ENCODE data around the gene POLH. TPM values are rescaled to one million over a fixed set of nuclear protein-coding genes. Genes with fewer than 3 reads are reported as not detected.
"Not testable (repeated sequence)": the region's sequence is repeated elsewhere in the genome, so short reads cannot be mapped to it uniquely, and the experiment has no call there.

Gene POLH
- total and polyA plus RNA-seq, 10 of the 15 experiments (the other 5 are each of a cell fraction or from before 2014, with no cell fraction given) = 5.5 to 33.6 (median 18.6) TPM

DNA sequence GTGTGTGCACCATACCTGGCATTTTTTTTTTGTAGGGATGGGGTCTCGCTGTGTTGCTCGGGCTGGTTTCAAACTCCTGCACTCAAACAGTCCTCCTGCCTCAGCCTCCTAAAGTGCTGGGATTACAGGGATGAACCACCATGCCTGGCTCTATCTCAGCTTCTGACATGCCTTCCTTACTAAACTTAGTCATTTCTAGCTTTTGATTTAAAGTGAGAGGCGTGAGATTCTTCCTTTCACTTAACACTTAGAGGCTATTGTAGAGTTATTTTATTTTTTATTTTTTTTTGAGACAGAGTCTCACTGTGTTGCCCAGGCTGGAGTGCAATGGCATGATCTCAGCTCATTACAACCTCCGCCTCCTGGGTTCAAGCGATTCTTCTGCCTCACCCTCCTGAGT lies 87.0 kb downstream of the POLH start:
- 76% methylated on average over 5 of the region's 5 CpGs for WGBS (ENCODE audit: insufficient coverage, insufficient replicate concordance, low lambda C conversion rate, missing lambda C conversion rate)
- ChIA-PET POLR2A (interaction anchor here (0.9 kb wide), 1 partner anchor 9 kb away, joined by 3 read pairs; no protein-coding TSS in a partner anchor), CTCF (interaction anchor here (1.0 to 6.9 kb wide), 7 partner anchors 25 to 416 kb away, joined by 3 to 85 read pairs (median 4); no protein-coding TSS in a partner anchor), RAD21 (ENCODE audit: unreplicated experiment) (interaction anchor here (0.7 to 2.0 kb wide), 4 partner anchors 52 to 416 kb away, joined by 3 to 5 read pairs (median 3); no protein-coding TSS in a partner anchor), SMC1A (ENCODE audit: uncharacterized antibody, unreplicated experiment) (interaction anchor here (0.6 to 1.6 kb wide), 5 partner anchors 27 to 416 kb away, joined by 3 read pairs; no protein-coding TSS in a partner anchor)
- H2AFZ ChIP-seq (ENCODE audit: control insufficient read depth, low read depth, low read length); H3K9ac ChIP-seq (ENCODE audit: control insufficient read depth, insufficient read depth, low read length); H3K9me3 ChIP-seq (replicated peaks; ENCODE audit: control insufficient read depth, insufficient read depth, low read length); H3K27me3 ChIP-seq (replicated peaks in 1 of 2; ENCODE audit: control insufficient read depth in 2 of 2, insufficient read depth in 2 of 2, low read length in 1 of 2); H4K20me1 ChIP-seq (ENCODE audit: control insufficient read depth, insufficient read depth); DNase-seq (ENCODE audit: low read depth, low spot score); H3K27ac ChIP-seq (ENCODE audit: control insufficient read depth, insufficient read depth); FAIRE-seq; H3K79me2 ChIP-seq (ENCODE audit: control insufficient read depth, insufficient read depth, low read length); H3K36me3 ChIP-seq (ENCODE audit: control insufficient read depth in 2 of 2, insufficient read depth in 2 of 2, low read length in 1 of 2); BruUV-seq (replicated peaks); intact Hi-C loops (cut with micrococcal nuclease; ENCODE audit: unreplicated experiment); in situ Hi-C loops (cut with MboI); H3K4me3 ChIP-seq; ATAC-seq: not testable (repeated sequence)
- Histone ChIP-seq H3K4me2 (ENCODE audit: control insufficient read depth, insufficient read depth) (0 out of 2 replicates have a peak overlapping the region, but pooled peaks have one; percentile 30), H3K4me1 (ENCODE audit: control insufficient read depth, insufficient read depth, low read length) (peaks cover 23% of the 10 kb centered on the region)
- TF ChIP-seq JUNB (IDR thresholded peaks at IDR 0.05) (peak; percentile 64; the same call in 1 of the 2 replicates), IRF4 (IDR thresholded peaks at IDR 0.05; ENCODE audit: low read depth, low read length) (0 out of 2 replicates have a peak, but pooled peaks have one; percentile 28)

Small RNAs within 50 kb of the gene (small RNA-seq; reads per million reads assigned to genes)
- not detected for gene RF00426

Other genes starting within 250 kb of the POLH start
Only the 7 nearest of the 13 such genes appear.
- gene LRRC73, start 65.8 kb upstream of the POLH start, total RNA-seq (2014; rRNA removed) = not detected in 2 replicates
- gene LRRC73, start 65.8 kb upstream of the POLH start, total RNA-seq (2014; rRNA removed; fragmentation: Illumina TruSeq; extraction: Trizol) = not detected in 2 replicates
- 0.13 and 0.19 TPM in 2 replicates for gene LRRC73, start 65.8 kb upstream of the POLH start, total RNA-seq (2021)
- not detected in 2 replicates for gene LRRC73, start 65.8 kb upstream of the POLH start, polyA plus RNA-seq (2011; rRNA removed)
- not detected in 2 replicates for gene LRRC73, start 65.8 kb upstream of the POLH start, polyA plus RNA-seq (2014; fragmentation: Illumina TruSeq; extraction: Trizol)
- gene LRRC73, start 65.8 kb upstream of the POLH start, polyA plus RNA-seq (2014; fragmentation: Nextera tagmentation; extraction: Ambion mirVana) = not detected
- 0.09 TPM in 1 of 2 replicates, not detected in the other for gene LRRC73, start 65.8 kb upstream of the POLH start, polyA plus RNA-seq (2014; rRNA removed)
- not detected for gene LRRC73, start 65.8 kb upstream of the POLH start, polyA plus RNA-seq (2016; fragmentation: Nextera tagmentation; extraction: Ambion mirVana)
- 45.0 and 46.5 TPM in 2 replicates for gene YIPF3, start 59.3 kb upstream of the POLH start, total RNA-seq (2014; rRNA removed)
- 20.2 and 20.5 TPM in 2 replicates for gene YIPF3, start 59.3 kb upstream of the POLH start, total RNA-seq (2014; rRNA removed; fragmentation: Illumina TruSeq; extraction: Trizol)
- 43.0 and 47.6 TPM in 2 replicates for gene YIPF3, start 59.3 kb upstream of the POLH start, total RNA-seq (2021)
- 38.2 and 88.8 TPM in 2 replicates for gene YIPF3, start 59.3 kb upstream of the POLH start, polyA plus RNA-seq (2011; rRNA removed)
- gene YIPF3, start 59.3 kb upstream of the POLH start, polyA plus RNA-seq (2014; fragmentation: Illumina TruSeq; extraction: Trizol) = 33.5 and 42.4 TPM in 2 replicates
- 10 to 100 TPM; 25.0 to 29.8 TPM for gene YIPF3, start 59.3 kb upstream of the POLH start, polyA plus RNA-seq (2014; fragmentation: Nextera tagmentation; extraction: Ambion mirVana)
- 36.6 and 44.3 TPM in 2 replicates for gene YIPF3, start 59.3 kb upstream of the POLH start, polyA plus RNA-seq (2014; rRNA removed)
- 10 to 100 TPM; 60.4 TPM for gene YIPF3, start 59.3 kb upstream of the POLH start, polyA plus RNA-seq (2016; fragmentation: Nextera tagmentation; extraction: Ambion mirVana)
- gene POLR1C, start 59.1 kb upstream of the POLH start, total RNA-seq (2014; rRNA removed) = 40.0 and 42.8 TPM in 2 replicates
- 39.0 and 40.7 TPM in 2 replicates for gene POLR1C, start 59.1 kb upstream of the POLH start, total RNA-seq (2014; rRNA removed; fragmentation: Illumina TruSeq; extraction: Trizol)
- gene POLR1C, start 59.1 kb upstream of the POLH start, total RNA-seq (2021) = 48.9 and 51.2 TPM in 2 replicates
- gene POLR1C, start 59.1 kb upstream of the POLH start, polyA plus RNA-seq (2011; rRNA removed) = 93.5 and 108 TPM in 2 replicates
- gene POLR1C, start 59.1 kb upstream of the POLH start, polyA plus RNA-seq (2014; fragmentation: Illumina TruSeq; extraction: Trizol) = 63.9 and 96.9 TPM in 2 replicates
- gene POLR1C, start 59.1 kb upstream of the POLH start, polyA plus RNA-seq (2014; fragmentation: Nextera tagmentation; extraction: Ambion mirVana) = 100 to 1,000 TPM; 164 to 180 TPM
- gene POLR1C, start 59.1 kb upstream of the POLH start, polyA plus RNA-seq (2014; rRNA removed) = 51.2 and 53.9 TPM in 2 replicates
- gene POLR1C, start 59.1 kb upstream of the POLH start, polyA plus RNA-seq (2016; fragmentation: Nextera tagmentation; extraction: Ambion mirVana) = 10 to 100 TPM; 68.5 to 72.1 TPM
- gene XPO5, start 147 bp upstream of the POLH start, total RNA-seq (2014; rRNA removed) = 42.1 and 55.9 TPM in 2 replicates
- gene XPO5, start 147 bp upstream of the POLH start, total RNA-seq (2014; rRNA removed; fragmentation: Illumina TruSeq; extraction: Trizol) = 33.3 and 34.3 TPM in 2 replicates
- 56.9 and 76.0 TPM in 2 replicates for gene XPO5, start 147 bp upstream of the POLH start, total RNA-seq (2021)
- 56.8 and 68.5 TPM in 2 replicates for gene XPO5, start 147 bp upstream of the POLH start, polyA plus RNA-seq (2011; rRNA removed)
- gene XPO5, start 147 bp upstream of the POLH start, polyA plus RNA-seq (2014; fragmentation: Illumina TruSeq; extraction: Trizol) = 40.2 and 48.0 TPM in 2 replicates
- gene XPO5, start 147 bp upstream of the POLH start, polyA plus RNA-seq (2014; fragmentation: Nextera tagmentation; extraction: Ambion mirVana) = 10 to 100 TPM; 11.3 to 21.7 TPM
- 41.0 and 41.1 TPM in 2 replicates for gene XPO5, start 147 bp upstream of the POLH start, polyA plus RNA-seq (2014; rRNA removed)
- 10 to 100 TPM; 38.2 to 49.6 TPM for gene XPO5, start 147 bp upstream of the POLH start, polyA plus RNA-seq (2016; fragmentation: Nextera tagmentation; extraction: Ambion mirVana)
- gene GTPBP2, start 53.1 kb downstream of the POLH start, total RNA-seq (2014; rRNA removed) = 47.1 and 52.9 TPM in 2 replicates
- gene GTPBP2, start 53.1 kb downstream of the POLH start, total RNA-seq (2014; rRNA removed; fragmentation: Illumina TruSeq; extraction: Trizol) = 32.4 and 34.0 TPM in 2 replicates
- 46.0 and 50.3 TPM in 2 replicates for gene GTPBP2, start 53.1 kb downstream of the POLH start, total RNA-seq (2021)
- 51.3 and 63.4 TPM in 2 replicates for gene GTPBP2, start 53.1 kb downstream of the POLH start, polyA plus RNA-seq (2011; rRNA removed)
- 47.9 and 51.6 TPM in 2 replicates for gene GTPBP2, start 53.1 kb downstream of the POLH start, polyA plus RNA-seq (2014; fragmentation: Illumina TruSeq; extraction: Trizol)
- 10 to 100 TPM; 11.8 to 18.2 TPM for gene GTPBP2, start 53.1 kb downstream of the POLH start, polyA plus RNA-seq (2014; fragmentation: Nextera tagmentation; extraction: Ambion mirVana)
- 50.9 and 51.5 TPM in 2 replicates for gene GTPBP2, start 53.1 kb downstream of the POLH start, polyA plus RNA-seq (2014; rRNA removed)
- 1 to 10 TPM; 5.9 to 6.0 TPM for gene GTPBP2, start 53.1 kb downstream of the POLH start, polyA plus RNA-seq (2016; fragmentation: Nextera tagmentation; extraction: Ambion mirVana)
- 50.2 and 52.5 TPM in 2 replicates for gene MAD2L1BP, start 59.7 kb downstream of the POLH start, total RNA-seq (2014; rRNA removed)
- gene MAD2L1BP, start 59.7 kb downstream of the POLH start, total RNA-seq (2014; rRNA removed; fragmentation: Illumina TruSeq; extraction: Trizol) = 37.4 and 43.8 TPM in 2 replicates
- gene MAD2L1BP, start 59.7 kb downstream of the POLH start, total RNA-seq (2021) = 33.6 and 39.2 TPM in 2 replicates
- gene MAD2L1BP, start 59.7 kb downstream of the POLH start, polyA plus RNA-seq (2011; rRNA removed) = 53.1 and 69.4 TPM in 2 replicates
- 51.4 and 61.2 TPM in 2 replicates for gene MAD2L1BP, start 59.7 kb downstream of the POLH start, polyA plus RNA-seq (2014; fragmentation: Illumina TruSeq; extraction: Trizol)
- gene MAD2L1BP, start 59.7 kb downstream of the POLH start, polyA plus RNA-seq (2014; fragmentation: Nextera tagmentation; extraction: Ambion mirVana) = 100 to 1,000 TPM in 1 of 2 experiments, 10 to 100 TPM in 1; 96.4 to 155 TPM
- 49.1 and 50.1 TPM in 2 replicates for gene MAD2L1BP, start 59.7 kb downstream of the POLH start, polyA plus RNA-seq (2014; rRNA removed)
- 10 to 100 TPM; 59.3 to 61.6 TPM for gene MAD2L1BP, start 59.7 kb downstream of the POLH start, polyA plus RNA-seq (2016; fragmentation: Nextera tagmentation; extraction: Ambion mirVana)
- not detected in 2 replicates for gene RSPH9, start 68.9 kb downstream of the POLH start, total RNA-seq (2014; rRNA removed)
- gene RSPH9, start 68.9 kb downstream of the POLH start, total RNA-seq (2014; rRNA removed; fragmentation: Illumina TruSeq; extraction: Trizol) = not detected in 2 replicates
- not detected in 2 replicates for gene RSPH9, start 68.9 kb downstream of the POLH start, total RNA-seq (2021)
- not detected in 2 replicates for gene RSPH9, start 68.9 kb downstream of the POLH start, polyA plus RNA-seq (2011; rRNA removed)
- not detected in 2 replicates for gene RSPH9, start 68.9 kb downstream of the POLH start, polyA plus RNA-seq (2014; fragmentation: Illumina TruSeq; extraction: Trizol)
- gene RSPH9, start 68.9 kb downstream of the POLH start, polyA plus RNA-seq (2014; fragmentation: Nextera tagmentation; extraction: Ambion mirVana) = under 1 TPM; 0.26 to 0.31 TPM
- 0.06 TPM in 1 of 2 replicates, not detected in the other for gene RSPH9, start 68.9 kb downstream of the POLH start, polyA plus RNA-seq (2014; rRNA removed)
- gene RSPH9, start 68.9 kb downstream of the POLH start, polyA plus RNA-seq (2016; fragmentation: Nextera tagmentation; extraction: Ambion mirVana) = under 1 TPM; 0.40 to 0.63 TPM